GM12878 (cell line): Measurements from ENCODE around the gene SYNGR3. TPM values are rescaled to one million over a fixed set of nuclear protein-coding genes. Genes with fewer than 3 reads are reported as not detected.

Experiments used
- BHLHE40 ChIP-seq, 2 experiments: fragments of 450-650 bp in 1 of 2; IDR thresholded peaks; 2 replicates each; pipeline ENCODE4 v1.6.1; 2011 to 2017; ENCODE audit warnings: low read depth in 2 of 2, borderline replicate concordance in 1 of 2, improper control_type of control experiment in 1 of 2, low read length in 1 of 2, mild to moderate bottlenecking in 1 of 2
- CHD1 ChIP-seq: IDR thresholded peaks from 2 replicates; pipeline ENCODE4 v1.6.1; 2012; ENCODE audit warnings: low read depth, low read length, improper control_type of control experiment
- CHD2 ChIP-seq: IDR thresholded peaks from 2 replicates; pipeline ENCODE4 v1.6.1; 2011; ENCODE audit warnings: low read depth, low read length, improper control_type of control experiment, borderline replicate concordance
- EGR1 ChIP-seq, 2 experiments: IDR thresholded peaks; 1 replicate in 1 of 2; 2 replicates in 1 of 2; pipeline ENCODE4 v1.6.1; 2011 to 2012; ENCODE audit warnings: low read depth in 2 of 2, low read length in 2 of 2, borderline replicate concordance in 1 of 2, mild to moderate bottlenecking in 1 of 2, moderate library complexity in 1 of 2
- HCFC1 ChIP-seq: fragments of 150-350 bp; IDR thresholded peaks from 2 replicates; pipeline ENCODE4 v1.6.1; 2014; ENCODE audit warnings: low read length
- HDAC2 ChIP-seq: fragments of 200-600 bp; sonication (generic); IDR thresholded peaks from 2 replicates; pipeline ENCODE4 v1.6.1; 2017
- JUNB ChIP-seq: IDR thresholded peaks from 2 replicates; pipeline ENCODE4 v1.6.1; 2016; ENCODE audit warnings: antibody characterized with exemption, mild to moderate bottlenecking
- JUND ChIP-seq: IDR thresholded peaks from 2 replicates; pipeline ENCODE4 v1.6.1; 2012; ENCODE audit warnings: low read depth, mild to moderate bottlenecking, low read length, improper control_type of control experiment, moderate library complexity
- KLF5 ChIP-seq: fragments of 450-650 bp; IDR thresholded peaks from 2 replicates; pipeline ENCODE4 v1.6.1; 2014; ENCODE audit warnings: mild to moderate bottlenecking; ENCODE audit not compliant: partially characterized antibody
- MEF2A ChIP-seq: IDR thresholded peaks from 2 replicates; pipeline ENCODE4 v1.6.1; 2011; ENCODE audit warnings: low read depth, mild to moderate bottlenecking, low read length, moderate library complexity; ENCODE audit not compliant: insufficient read depth
- MTA2 ChIP-seq: fragments of 450-650 bp; IDR thresholded peaks from 2 replicates; pipeline ENCODE4 v1.6.1; 2016; ENCODE audit warnings: low read depth, mild to moderate bottlenecking, moderate library complexity
- MXI1 ChIP-seq: fragments of 150-350 bp; IDR thresholded peaks from 2 replicates; pipeline ENCODE4 v1.6.1; 2011; ENCODE audit warnings: low read depth, mild to moderate bottlenecking, inconsistent platforms, low read length, improper control_type of control experiment
- POU2F2 ChIP-seq: IDR thresholded peaks from 3 replicates; pipeline ENCODE4 v1.6.1; 2011; ENCODE audit warnings: low read depth, mild to moderate bottlenecking, low read length, borderline replicate concordance
- SIX5 ChIP-seq: IDR thresholded peaks from 2 replicates; pipeline ENCODE4 v1.6.1; 2011; ENCODE audit warnings: mild to moderate bottlenecking, low read depth, low read length, moderate library complexity; ENCODE audit not compliant: severe bottlenecking
- SMAD5 ChIP-seq: IDR thresholded peaks from 2 replicates; pipeline ENCODE4 v1.6.1; 2016; ENCODE audit warnings: antibody characterized with exemption, low read depth
- SMARCA5 ChIP-seq: fragments of 450-650 bp; IDR thresholded peaks from 2 replicates; pipeline ENCODE4 v1.6.1; 2017; ENCODE audit warnings: mild to moderate bottlenecking
- SMC3 ChIP-seq: IDR thresholded peaks from 2 replicates; pipeline ENCODE4 v1.6.1; 2011; ENCODE audit warnings: low read length, improper control_type of control experiment, borderline replicate concordance
- STAT1 ChIP-seq: fragments of 450-650 bp; conservative IDR thresholded peaks from 2 replicates; pipeline ENCODE4 v1.6.1; 2014; ENCODE audit warnings: antibody characterized with exemption, mild to moderate bottlenecking
- STAT3 ChIP-seq: IDR thresholded peaks from 2 replicates; pipeline ENCODE4 v1.6.1; 2011; ENCODE audit warnings: low read depth, low read length, improper control_type of control experiment
- SUZ12 ChIP-seq: fragments of 200-600 bp; sonication (generic); IDR thresholded peaks from one replicate; pipeline ENCODE4 v1.6.1; 2018; ENCODE audit warnings: antibody characterized with exemption, mild to moderate bottlenecking; ENCODE audit not compliant: unreplicated experiment
- ZNF24 ChIP-seq: fragments of 450-650 bp; IDR thresholded peaks from 2 replicates; pipeline ENCODE4 v1.6.1; 2017; ENCODE audit warnings: antibody characterized with exemption, mild to moderate bottlenecking
- ZNF274 ChIP-seq: IDR thresholded peaks from one replicate; pipeline ENCODE4 v1.8.0; 2011; ENCODE audit not compliant: insufficient read length, insufficient read depth
- polyA plus RNA-seq, 11 experiments: library from polyadenylated mRNA; depleted of rRNA in 4 of 11; unstranded in 6 of 11; stranded (reverse) in 5 of 11; fragments of >200 nt; fragmentation: Nextera tagmentation in 4 of 11; fragmentation: Illumina TruSeq in 1 of 11; extraction: Ambion mirVana in 4 of 11; extraction: Trizol in 1 of 11; gene quantifications; 1 replicate in 1 of 11; 2 replicates in 10 of 11; pipeline versions ENCODE4 v1.2.1 to v1.2.3, GENCODE V29; 2011 to 2016; ENCODE audit warnings: inconsistent platforms in 2 of 11, missing spikeins in 2 of 11, low read depth in 1 of 11
- total RNA-seq, 4 experiments: library from RNA; depleted of rRNA in 3 of 4; stranded (reverse); fragments of >200 nt in 3 of 4; fragmentation: Illumina TruSeq in 1 of 4; extraction: Trizol in 1 of 4; gene quantifications; 2 replicates each; pipeline versions ENCODE4 v1.2.1 to v1.2.3, GENCODE V29; 2013 to 2021
- TF ChIP-seq, protein P1 (sequence below): fragments of 450-650 bp; IDR thresholded peaks from 2 replicates; pipeline ENCODE4 v1.6.1; 2018; ENCODE audit warnings: borderline replicate concordance, mild to moderate bottlenecking; ENCODE audit not compliant: partially characterized antibody
- TF ChIP-seq, protein P2 (sequence below): IDR thresholded peaks from 2 replicates; pipeline ENCODE4 v1.6.1; 2012; ENCODE audit warnings: low read depth, low read length, improper control_type of control experiment
- TF ChIP-seq, protein P3 (sequence below): fragments of 450-650 bp; IDR thresholded peaks from 2 replicates; pipeline ENCODE4 v1.6.1; 2017; ENCODE audit warnings: antibody characterized with exemption, mild to moderate bottlenecking, moderate library complexity

SYNGR3 gene
- total and polyA plus RNA-seq, 10 of the 15 experiments (the other 5 are each of a cell fraction or from before 2014, with no cell fraction given), result 1.2 to 18.1 (median 6.6) TPM

DNA sequence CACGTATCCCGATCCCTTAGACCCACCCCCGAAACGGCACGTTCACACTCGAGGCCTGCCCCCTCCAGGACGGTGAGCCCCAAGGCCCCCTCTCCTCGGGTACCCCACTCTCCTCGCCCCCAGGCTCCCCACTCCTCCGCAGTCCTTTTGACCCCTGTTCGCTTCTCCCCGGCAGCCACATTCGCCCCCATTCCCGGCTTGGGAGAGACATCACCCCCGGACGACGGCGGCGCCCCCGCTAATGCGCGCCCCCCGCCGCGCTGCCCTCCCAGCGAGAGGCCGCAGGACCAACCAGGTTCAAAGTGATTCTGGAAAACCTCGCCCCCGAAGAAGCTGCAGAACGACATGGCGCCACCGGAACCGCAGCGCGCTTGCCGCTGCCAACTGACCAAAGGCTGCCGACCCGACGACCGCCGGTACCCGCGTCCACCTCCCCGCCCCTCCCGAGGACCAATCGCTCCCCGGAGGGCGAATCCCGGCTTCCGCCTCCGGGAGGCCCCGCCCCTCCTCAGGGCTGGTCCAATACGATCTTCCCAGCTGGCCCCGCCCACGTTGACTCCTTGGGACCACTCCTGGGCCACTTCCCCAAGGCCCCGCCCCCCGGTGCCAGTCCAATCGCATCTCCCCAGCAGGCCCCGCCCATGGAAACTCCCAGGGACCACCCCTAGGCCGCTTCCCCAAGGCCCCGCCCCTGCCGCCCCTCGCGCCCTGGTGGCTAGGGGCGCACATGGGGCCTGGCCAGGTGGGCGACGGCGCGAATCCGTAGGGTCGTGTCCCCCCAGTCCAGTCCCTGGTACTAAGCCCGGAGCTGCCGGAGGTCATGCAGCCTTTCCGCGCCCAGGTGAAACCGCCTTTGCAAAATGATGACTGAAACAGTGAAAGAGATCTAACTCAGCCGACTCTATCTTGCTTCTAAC is 46.7 kb upstream of the SYNGR3 start, which contains the start of gene MSRB1 (continued):
- TF ChIP-seq, protein P1, sequence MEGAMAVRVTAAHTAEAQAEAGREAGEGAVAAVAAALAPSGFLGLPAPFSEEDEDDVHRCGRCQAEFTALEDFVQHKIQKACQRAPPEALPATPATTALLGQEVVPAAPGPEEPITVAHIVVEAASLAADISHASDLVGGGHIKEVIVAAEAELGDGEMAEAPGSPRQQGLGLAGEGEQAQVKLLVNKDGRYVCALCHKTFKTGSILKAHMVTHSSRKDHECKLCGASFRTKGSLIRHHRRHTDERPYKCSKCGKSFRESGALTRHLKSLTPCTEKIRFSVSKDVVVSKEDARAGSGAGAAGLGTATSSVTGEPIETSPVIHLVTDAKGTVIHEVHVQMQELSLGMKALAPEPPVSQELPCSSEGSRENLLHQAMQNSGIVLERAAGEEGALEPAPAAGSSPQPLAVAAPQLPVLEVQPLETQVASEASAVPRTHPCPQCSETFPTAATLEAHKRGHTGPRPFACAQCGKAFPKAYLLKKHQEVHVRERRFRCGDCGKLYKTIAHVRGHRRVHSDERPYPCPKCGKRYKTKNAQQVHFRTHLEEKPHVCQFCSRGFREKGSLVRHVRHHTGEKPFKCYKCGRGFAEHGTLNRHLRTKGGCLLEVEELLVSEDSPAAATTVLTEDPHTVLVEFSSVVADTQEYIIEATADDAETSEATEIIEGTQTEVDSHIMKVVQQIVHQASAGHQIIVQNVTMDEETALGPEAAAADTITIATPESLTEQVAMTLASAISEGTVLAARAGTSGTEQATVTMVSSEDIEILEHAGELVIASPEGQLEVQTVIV, result no peak
- no peak for TF ChIP-seq STAT3
- no peak for TF ChIP-seq CHD1
- TF ChIP-seq STAT1, result no peak
- no peak; the same call in 1 of the 2 replicates for TF ChIP-seq MXI1
- TF ChIP-seq SMC3, result no peak
- TF ChIP-seq HDAC2, result no peak
- no peak for TF ChIP-seq SIX5
- TF ChIP-seq ZNF24, result no peak
- no peak for TF ChIP-seq ZNF274
- TF ChIP-seq CHD2, result peak; percentile 10; the same call in 1 of the 2 replicates
- TF ChIP-seq MEF2A, result no peak
- TF ChIP-seq, protein P2, sequence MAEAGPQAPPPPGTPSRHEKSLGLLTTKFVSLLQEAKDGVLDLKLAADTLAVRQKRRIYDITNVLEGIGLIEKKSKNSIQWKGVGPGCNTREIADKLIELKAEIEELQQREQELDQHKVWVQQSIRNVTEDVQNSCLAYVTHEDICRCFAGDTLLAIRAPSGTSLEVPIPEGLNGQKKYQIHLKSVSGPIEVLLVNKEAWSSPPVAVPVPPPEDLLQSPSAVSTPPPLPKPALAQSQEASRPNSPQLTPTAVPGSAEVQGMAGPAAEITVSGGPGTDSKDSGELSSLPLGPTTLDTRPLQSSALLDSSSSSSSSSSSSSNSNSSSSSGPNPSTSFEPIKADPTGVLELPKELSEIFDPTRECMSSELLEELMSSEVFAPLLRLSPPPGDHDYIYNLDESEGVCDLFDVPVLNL, result no peak
- TF ChIP-seq EGR1 (IDR thresholded peaks at IDR 0.05; ENCODE audit: borderline replicate concordance in 1 of 2, low read depth in 2 of 2, low read length in 2 of 2), result peak in 1 of 2 experiments; percentile 4; a peak in 1 of 3 replicates
- TF ChIP-seq POU2F2, result peak; percentile 23; the same call in 1 of the 3 replicates
- peak; percentile 40; the same call in 1 of the 2 replicates for TF ChIP-seq SMARCA5
- 0 out of 2 replicates have a peak, but pooled peaks have one; percentile 41 for TF ChIP-seq SMAD5
- no peak for TF ChIP-seq JUND
- no peak for TF ChIP-seq KLF5
- TF ChIP-seq JUNB, result peak; percentile 80
- TF ChIP-seq SUZ12, result no peak
- TF ChIP-seq HCFC1, result no peak
- no peak for TF ChIP-seq MTA2
- TF ChIP-seq, protein P3, sequence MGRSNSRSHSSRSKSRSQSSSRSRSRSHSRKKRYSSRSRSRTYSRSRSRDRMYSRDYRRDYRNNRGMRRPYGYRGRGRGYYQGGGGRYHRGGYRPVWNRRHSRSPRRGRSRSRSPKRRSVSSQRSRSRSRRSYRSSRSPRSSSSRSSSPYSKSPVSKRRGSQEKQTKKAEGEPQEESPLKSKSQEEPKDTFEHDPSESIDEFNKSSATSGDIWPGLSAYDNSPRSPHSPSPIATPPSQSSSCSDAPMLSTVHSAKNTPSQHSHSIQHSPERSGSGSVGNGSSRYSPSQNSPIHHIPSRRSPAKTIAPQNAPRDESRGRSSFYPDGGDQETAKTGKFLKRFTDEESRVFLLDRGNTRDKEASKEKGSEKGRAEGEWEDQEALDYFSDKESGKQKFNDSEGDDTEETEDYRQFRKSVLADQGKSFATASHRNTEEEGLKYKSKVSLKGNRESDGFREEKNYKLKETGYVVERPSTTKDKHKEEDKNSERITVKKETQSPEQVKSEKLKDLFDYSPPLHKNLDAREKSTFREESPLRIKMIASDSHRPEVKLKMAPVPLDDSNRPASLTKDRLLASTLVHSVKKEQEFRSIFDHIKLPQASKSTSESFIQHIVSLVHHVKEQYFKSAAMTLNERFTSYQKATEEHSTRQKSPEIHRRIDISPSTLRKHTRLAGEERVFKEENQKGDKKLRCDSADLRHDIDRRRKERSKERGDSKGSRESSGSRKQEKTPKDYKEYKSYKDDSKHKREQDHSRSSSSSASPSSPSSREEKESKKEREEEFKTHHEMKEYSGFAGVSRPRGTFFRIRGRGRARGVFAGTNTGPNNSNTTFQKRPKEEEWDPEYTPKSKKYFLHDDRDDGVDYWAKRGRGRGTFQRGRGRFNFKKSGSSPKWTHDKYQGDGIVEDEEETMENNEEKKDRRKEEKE, result no peak
- TF ChIP-seq BHLHE40 (IDR thresholded peaks at IDR 0.05; ENCODE audit: borderline replicate concordance in 1 of 2, low read depth in 2 of 2, low read length in 1 of 2), result 0 out of 4 replicates have a peak, but pooled peaks of 1 of the 2 experiments have one; percentile 22
